IPS-18c (cell line): Measurements from ENCODE around the gene CAMK2D.

Experiments used
- H3K4me3 ChIP-seq: 2 replicates; pipeline ENCODE4 v1.7.0; 2013; ENCODE audit warnings: low read depth, mild to moderate bottlenecking, low read length, moderate library complexity; ENCODE audit not compliant: insufficient read depth
- H3K9me3 ChIP-seq: one replicate; pipeline ENCODE4 v1.6.1; 2013; ENCODE audit warnings: mild to moderate bottlenecking, low read length, moderate library complexity; ENCODE audit not compliant: control insufficient read depth, insufficient read depth

The CAMK2D gene

DNA sequence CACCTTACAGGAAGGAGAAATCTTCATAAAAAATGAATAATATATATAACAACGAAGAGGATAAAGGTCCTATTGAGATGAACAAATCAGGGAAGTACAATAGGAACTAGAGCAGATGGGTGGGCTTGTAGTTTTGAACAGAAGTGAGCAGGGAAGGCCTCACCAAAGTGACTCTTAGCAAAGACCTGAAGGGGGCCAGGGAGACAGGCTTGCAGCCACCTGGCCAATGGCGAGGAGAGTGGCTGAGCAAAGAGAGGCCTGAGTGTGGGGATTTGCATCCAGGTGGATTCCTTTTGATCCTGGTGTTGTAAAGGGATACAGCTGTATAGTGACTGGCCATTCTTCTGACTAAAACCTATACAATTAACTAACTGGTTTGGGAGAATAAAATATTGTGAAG is 354.1 kb downstream of the CAMK2D start:
- no peak overlapping the region for H3K4me3 ChIP-seq
- no peaks in the 10 kb centered on the region for H3K9me3 ChIP-seq

DNA sequence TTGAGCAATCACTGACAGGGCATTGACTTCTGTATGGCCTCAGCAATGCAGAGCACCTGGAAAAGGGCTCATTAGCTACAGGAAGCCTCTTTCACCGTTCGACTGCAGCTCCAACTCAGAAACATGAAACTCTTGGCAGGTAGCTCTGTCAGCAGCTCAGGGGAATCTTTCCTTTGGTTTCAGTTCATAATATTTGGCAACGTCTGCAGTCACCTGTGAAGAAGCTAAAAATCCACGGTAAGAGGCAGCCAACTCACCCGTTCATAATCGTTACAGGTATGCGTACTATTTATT is 354.9 kb downstream of the CAMK2D start:
- H3K9me3 ChIP-seq: no peaks in the 10 kb centered on the region

DNA sequence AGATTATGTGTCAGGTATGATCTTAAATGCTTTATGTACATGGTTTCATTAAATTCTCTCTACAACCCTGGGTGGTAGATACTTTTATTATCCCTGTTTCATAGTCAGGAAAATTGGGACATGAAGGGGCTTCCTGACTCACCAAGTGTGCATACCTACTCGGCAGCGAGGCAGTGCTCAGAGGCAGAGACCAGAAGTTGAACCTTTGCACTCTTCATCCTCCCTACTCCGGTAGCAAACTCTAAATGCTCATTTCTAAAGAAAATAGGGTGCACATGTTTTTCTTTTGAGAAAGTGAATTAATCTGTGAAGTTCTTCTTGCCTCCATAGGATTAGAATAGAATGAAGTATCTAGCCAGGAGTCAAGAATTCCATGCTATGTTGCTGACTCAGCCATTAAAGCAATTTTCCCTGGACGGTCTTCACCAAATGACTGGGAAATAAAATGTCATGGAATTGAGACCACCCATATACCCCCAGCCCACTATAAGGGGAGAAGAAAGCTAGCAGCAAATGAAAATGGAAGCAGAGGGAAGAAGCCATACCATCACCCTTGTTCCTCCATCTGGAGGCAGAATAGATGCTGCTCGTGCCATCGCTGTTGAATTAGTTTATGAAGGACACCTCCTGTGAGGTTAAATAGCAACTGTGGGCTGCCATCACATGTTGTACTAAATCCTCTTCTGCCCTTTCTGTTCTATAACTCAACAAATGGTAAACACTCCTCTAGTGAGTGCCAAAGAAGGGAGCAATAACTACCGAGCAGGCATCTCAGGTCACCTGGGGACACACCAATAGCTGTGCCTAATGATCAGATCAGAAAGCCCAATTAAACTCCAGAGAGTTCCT is 355.4 kb downstream of the CAMK2D start:
- no peaks in the 10 kb centered on the region for H3K9me3 ChIP-seq
- no peak overlapping the region for H3K4me3 ChIP-seq

More for the DNA sequence above, 354.9 kb downstream of the CAMK2D start:
- no peak overlapping the region for H3K4me3 ChIP-seq

DNA sequence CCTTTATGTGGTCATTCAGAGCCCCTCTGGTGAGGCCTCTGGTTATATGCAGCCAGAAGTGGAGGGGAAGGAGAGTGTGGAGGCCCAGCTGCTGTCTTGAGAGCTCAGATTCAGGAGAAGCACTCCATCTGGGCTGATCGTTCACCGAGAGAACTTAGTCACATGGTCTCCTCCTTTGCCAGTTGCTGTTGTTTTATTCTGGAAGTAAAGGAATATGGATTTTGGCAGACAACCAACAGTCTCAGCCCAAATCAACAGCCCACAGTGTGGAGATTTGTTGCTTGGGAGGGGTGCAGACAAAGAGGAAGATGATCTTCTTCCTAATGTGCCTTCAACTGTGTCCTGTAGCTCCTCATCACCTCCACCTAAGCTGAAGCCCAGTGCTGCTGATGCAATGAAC is 356.7 kb downstream of the CAMK2D start:
- Histone ChIP-seq H3K9me3 (no peaks in the 10 kb centered on the region), H3K4me3 (no peak overlapping the region)

DNA sequence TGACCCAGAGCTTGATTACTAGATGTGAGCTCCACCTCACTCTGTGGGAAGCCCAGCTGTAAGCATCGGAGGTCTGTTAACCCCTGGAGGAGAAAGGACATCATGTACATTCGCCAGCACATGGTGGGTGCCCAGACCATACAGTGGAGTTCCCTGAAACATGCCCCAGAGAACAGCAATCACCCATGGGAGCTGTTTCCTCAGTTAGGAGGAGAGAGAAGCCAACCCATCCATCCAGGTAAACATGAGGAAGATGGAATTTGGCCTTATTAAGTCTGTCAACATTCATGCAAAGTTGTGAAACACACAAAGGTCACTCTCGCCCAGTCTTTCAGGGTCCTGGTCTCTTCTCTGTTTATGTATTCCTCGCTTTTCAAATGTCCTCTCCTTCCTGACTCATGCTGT is 357.4 kb downstream of the CAMK2D start:
- H3K9me3 ChIP-seq: no peaks in the 10 kb centered on the region
- H3K4me3 ChIP-seq: no peak overlapping the region
